ENCODE measurements around the gene APOO. TPM values are rescaled to one million over a fixed set of nuclear protein-coding genes. Genes with fewer than 3 reads are reported as not detected.

Gene APOO
- total RNA-seq, 1 donor from 2014 or later: 81.0 TPM

- H2AFZ ChIP-seq (replicated peaks): no peak overlapping the region
- no peaks in the 10 kb centered on the region for H3K9me3 Mint-ChIP-seq
- H3K36me3 Mint-ChIP-seq: peaks cover 16% of the 10 kb centered on the region
- no peaks in the 10 kb centered on the region for H3K36me3 ChIP-seq
- H3K4me1 Mint-ChIP-seq: no peaks in the 10 kb centered on the region
- no peak overlapping the region for H3K4me3 ChIP-seq
- H3K4me1 ChIP-seq: no peaks in the 10 kb centered on the region
- no peaks in the 10 kb centered on the region for H3K27me3 Mint-ChIP-seq (ENCODE audit: insufficient read depth, low read depth)
- H3K79me2 ChIP-seq (ENCODE audit: low read depth): no peaks in the 10 kb centered on the region
- TF ChIP-seq EZH2phosphoT487 (IDR thresholded peaks at IDR 0.05): no peak
- TF ChIP-seq EZH2 (IDR thresholded peaks at IDR 0.05): no peak
- TF ChIP-seq CTCF (IDR thresholded peaks at IDR 0.05): no peak
- H4K20me1 ChIP-seq (ENCODE audit: low read depth): no peaks in the 10 kb centered on the region
- H3K9me3 ChIP-seq (ENCODE audit: low read depth): no peaks in the 10 kb centered on the region
- no peak for DNase-seq (ENCODE audit: low spot score)
- H3K4me2 ChIP-seq: no peak overlapping the region
- H3K9ac ChIP-seq: no peak overlapping the region
- H3K27me3 ChIP-seq: no peaks in the 10 kb centered on the region
- H3F3A ChIP-seq (ENCODE audit: low read depth): no peaks in the 10 kb centered on the region
- no peak overlapping the region for H3K27ac ChIP-seq
- H3K4me3 Mint-ChIP-seq: no peak overlapping the region
- H3K27ac Mint-ChIP-seq: no peak overlapping the region
Observed at GRCh38 chrX:23857935-23858334, 49.8 kb downstream of the APOO start.

GRCh38 chrX:23857363-23857762 lies 50.4 kb downstream of the APOO start:
- TF ChIP-seq EZH2phosphoT487 (IDR thresholded peaks at IDR 0.05): no peak
- TF ChIP-seq CTCF (IDR thresholded peaks at IDR 0.05): no peak
- no peak for TF ChIP-seq EZH2 (IDR thresholded peaks at IDR 0.05)
- Histone ChIP-seq H3K4me3 (no peak overlapping the region), H4K20me1 (ENCODE audit: low read depth) (no peaks in the 10 kb centered on the region), H3F3A (ENCODE audit: low read depth) (no peaks in the 10 kb centered on the region), H2AFZ (replicated peaks) (no peak overlapping the region), H3K27ac (no peak overlapping the region), H3K4me1 (no peaks in the 10 kb centered on the region), H3K9me3 (ENCODE audit: low read depth) (no peaks in the 10 kb centered on the region), H3K79me2 (ENCODE audit: low read depth) (no peaks in the 10 kb centered on the region), H3K9ac (no peak overlapping the region), H3K36me3 (no peaks in the 10 kb centered on the region), H3K4me2 (no peak overlapping the region), H3K27me3 (no peaks in the 10 kb centered on the region)
- no peaks in the 10 kb centered on the region for H3K27me3 Mint-ChIP-seq (ENCODE audit: insufficient read depth, low read depth)
- DNase-seq (ENCODE audit: low spot score): no peak
- no peak overlapping the region for H3K4me3 Mint-ChIP-seq
- H3K9me3 Mint-ChIP-seq: no peaks in the 10 kb centered on the region
- no peak overlapping the region for H3K27ac Mint-ChIP-seq
- H3K36me3 Mint-ChIP-seq: peaks cover 16% of the 10 kb centered on the region
- H3K4me1 Mint-ChIP-seq: no peaks in the 10 kb centered on the region

- Histone ChIP-seq H3K27me3 (no peaks in the 10 kb centered on the region), H4K20me1 (ENCODE audit: low read depth) (no peaks in the 10 kb centered on the region), H3K27ac (no peak overlapping the region), H2AFZ (replicated peaks) (no peak overlapping the region), H3K9ac (no peak overlapping the region), H3K36me3 (no peaks in the 10 kb centered on the region), H3K9me3 (ENCODE audit: low read depth) (no peaks in the 10 kb centered on the region), H3K4me1 (no peaks in the 10 kb centered on the region), H3K4me3 (no peak overlapping the region), H3K79me2 (ENCODE audit: low read depth) (no peaks in the 10 kb centered on the region), H3K4me2 (no peak overlapping the region), H3F3A (ENCODE audit: low read depth) (no peaks in the 10 kb centered on the region)
- TF ChIP-seq CTCF (IDR thresholded peaks at IDR 0.05): no peak
- no peak for TF ChIP-seq EZH2phosphoT487 (IDR thresholded peaks at IDR 0.05)
- TF ChIP-seq EZH2 (IDR thresholded peaks at IDR 0.05): no peak
- DNase-seq (ENCODE audit: low spot score): no peak
- Mint-ChIP-seq H3K27me3 (ENCODE audit: insufficient read depth, low read depth) (no peaks in the 10 kb centered on the region), H3K4me1 (no peaks in the 10 kb centered on the region), H3K27ac (no peak overlapping the region), H3K4me3 (no peak overlapping the region), H3K36me3 (peaks cover 19% of the 10 kb centered on the region), H3K9me3 (no peaks in the 10 kb centered on the region)
Observed at GRCh38 chrX:23855569-23855968, 52.2 kb downstream of the APOO start.
